GM18867 (cell line): Measurements from ENCODE around the gene TTC13.

Source experiments
- ATAC-seq: cut with Tn5 transposase; IDR thresholded peaks from one replicate; pipeline ENCODE4 v1.9.1; 2021; ENCODE audit warnings: mild to moderate bottlenecking, moderate library complexity; ENCODE audit not compliant: unreplicated experiment

TTC13 gene

DNA sequence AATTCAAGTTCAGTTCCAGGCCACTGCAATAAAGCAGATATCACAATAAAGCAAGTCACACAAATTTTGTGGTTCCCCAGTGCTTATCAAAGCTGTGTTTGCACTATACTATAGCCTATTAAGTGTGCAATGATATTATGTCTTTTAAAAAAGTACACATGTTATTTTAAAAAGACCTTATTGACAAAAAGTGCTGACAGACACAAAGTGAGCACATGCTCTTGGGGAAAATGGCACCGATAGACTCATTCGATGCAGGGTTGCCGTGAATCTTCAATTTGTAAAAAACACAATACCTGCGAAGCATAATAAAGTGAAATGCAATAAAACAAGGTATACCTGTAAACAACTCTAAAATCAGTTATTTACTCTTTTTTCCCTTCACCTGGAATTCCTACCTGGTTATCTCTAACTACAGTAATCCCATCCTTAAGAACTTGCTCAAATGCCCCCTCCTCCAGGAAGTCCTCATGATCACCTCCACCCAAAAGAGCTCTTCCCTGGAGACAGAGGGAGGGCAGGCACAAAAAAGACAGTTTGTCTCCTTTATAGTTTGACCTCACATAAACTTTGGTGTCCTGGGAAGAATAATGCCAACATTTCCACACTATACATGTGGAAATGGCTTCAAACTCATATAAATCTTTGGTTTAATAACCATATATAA lies 100.6 kb downstream of the TTC13 start:
- no peak for ATAC-seq

DNA sequence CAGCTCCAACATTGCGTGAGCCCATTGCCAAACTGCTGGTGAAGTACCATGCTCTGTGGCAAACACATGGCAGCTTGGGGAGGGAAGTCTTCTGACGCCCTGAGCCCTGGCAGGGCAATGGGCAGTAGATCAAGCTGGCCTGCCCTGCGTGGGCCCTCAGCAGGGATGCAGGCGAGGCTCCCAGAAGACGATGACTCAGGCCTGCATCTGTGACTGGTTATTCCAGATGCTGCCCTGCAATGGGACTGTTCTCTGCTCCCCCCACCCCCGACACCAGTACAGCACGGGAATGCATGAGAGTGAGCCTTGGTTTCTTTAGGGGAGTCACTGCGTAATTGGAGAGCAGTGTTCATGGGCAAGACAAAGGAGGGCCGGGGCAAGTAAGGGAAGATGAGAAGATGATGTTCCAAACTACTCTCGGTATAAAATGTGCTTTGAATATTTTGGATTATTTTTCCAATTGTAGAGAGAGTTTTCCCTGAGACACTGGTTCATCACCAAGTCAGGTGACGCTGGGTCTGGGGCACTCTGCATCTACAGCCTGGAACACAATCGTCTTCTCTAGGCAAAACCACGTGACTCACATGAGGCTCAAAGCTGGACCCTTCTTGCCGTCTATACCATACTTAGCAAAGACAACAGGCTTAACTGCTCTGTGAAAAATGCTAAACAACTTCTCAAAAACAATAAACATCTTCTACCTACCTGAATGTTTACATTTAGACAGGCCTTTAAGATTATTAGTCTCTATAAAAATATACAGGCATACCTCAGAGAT lies 101.3 kb downstream of the TTC13 start:
- no peak for ATAC-seq

DNA sequence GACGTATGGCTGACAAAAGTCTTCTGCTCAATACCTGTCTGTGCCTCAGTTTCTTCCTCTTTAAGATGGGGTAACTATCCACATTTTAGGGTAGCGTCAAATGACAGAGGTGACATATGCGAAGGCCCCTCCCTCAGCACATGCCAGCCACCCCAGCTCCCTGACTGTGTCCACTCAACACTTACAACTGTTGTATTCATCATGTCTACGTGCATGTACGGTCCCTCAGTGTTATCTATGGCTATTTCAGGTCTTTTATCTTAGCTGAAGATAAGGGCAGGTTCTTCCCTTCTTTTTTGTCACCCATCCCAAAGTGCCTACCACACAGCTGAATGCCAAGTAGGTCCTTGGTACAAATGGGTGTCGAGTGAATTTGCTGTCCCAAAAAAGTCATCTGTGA lies 102.0 kb downstream of the TTC13 start:
- ATAC-seq, result no peak

DNA sequence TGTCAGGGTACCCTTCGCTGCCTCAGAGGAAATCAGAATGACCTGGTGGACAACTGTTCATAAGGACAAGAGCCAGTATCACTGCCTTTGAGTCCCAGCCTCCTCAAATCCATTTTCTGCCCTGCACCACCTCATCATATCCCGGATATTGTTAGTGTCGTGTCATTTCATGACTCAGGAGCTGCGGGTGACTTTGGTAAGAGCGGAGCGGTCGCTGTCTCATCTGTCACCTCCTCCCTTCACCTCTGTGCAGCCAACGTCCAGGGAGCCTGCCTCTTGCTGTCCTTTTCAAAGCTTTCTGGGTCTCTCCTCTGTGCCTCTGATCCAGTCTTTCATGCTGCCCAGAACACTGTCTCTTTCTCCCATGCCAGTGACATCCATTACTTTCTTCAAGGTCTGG lies 103.3 kb downstream of the TTC13 start:
- no peak for ATAC-seq

DNA sequence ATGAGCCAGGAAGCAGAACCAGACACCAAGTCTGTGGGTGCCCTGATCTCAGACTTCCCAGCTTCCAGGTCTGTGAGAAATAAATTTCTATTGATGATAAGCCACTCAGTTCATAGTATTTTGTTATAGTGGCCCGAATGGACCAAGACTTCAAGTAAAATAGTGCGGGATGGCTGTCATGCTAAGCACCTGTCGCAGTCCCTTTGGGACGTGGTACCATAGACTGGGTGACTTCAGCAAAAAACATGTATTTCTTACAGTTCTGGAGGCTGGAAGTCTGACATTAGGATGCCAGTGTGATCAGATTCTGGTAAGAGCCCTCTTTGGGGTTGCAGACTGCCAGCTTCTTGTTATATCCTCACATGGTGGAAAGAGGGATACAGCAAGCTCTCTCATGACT lies 107.7 kb downstream of the TTC13 start:
- ATAC-seq, result no peak

DNA sequence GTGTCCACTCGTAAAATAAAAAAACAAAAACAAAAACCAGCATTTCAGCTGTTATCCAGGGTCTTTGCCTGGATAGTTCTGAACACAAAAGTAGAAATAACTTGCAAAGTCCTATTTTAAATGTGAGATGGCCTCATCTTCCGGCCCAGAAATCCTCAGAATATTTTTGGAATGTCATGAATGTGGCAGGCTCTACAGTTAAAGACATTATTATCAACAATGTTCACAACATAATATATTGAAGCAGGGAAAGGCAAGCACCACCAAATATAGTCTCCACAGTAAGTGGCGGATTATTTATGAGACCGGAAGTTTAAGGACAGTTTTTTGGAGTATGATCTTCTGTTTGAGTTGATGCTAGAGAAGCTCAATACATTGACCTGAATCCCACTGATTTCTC lies 109.2 kb downstream of the TTC13 start:
- ATAC-seq, result no peak

DNA sequence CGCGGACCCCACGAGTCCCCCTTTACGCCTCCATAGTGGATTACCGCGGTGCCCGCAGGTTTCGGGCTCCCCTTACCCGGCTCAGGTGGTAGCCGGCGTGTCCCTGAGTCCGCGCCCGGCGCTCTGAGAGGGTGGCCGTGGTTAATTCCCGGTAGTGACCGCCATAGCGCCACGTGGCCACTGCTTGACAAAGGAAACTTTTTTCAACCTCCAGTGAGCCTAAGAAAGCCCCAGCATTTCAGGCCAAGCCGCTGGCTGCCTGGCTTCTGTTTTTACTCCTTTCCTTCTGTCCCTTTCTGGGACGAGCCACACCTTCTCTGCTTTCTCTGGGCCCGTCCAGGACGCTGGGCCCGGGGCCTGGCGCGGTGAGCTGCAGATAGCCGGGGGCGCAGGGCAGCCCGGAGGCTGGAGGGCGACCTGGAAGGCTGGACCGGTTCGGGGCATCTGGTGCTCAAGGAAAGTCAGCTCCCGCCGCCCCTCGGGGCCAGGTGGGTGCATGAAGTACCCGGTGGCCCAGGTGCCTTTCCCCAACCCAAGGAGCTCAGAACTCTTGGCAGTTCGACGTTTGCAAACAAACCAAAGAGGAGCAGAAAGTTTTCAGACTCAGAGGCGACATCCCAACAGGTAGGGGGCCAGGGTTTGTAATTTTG lies 109.8 kb downstream of the TTC13 start:
- peak; percentile 52 for ATAC-seq

DNA sequence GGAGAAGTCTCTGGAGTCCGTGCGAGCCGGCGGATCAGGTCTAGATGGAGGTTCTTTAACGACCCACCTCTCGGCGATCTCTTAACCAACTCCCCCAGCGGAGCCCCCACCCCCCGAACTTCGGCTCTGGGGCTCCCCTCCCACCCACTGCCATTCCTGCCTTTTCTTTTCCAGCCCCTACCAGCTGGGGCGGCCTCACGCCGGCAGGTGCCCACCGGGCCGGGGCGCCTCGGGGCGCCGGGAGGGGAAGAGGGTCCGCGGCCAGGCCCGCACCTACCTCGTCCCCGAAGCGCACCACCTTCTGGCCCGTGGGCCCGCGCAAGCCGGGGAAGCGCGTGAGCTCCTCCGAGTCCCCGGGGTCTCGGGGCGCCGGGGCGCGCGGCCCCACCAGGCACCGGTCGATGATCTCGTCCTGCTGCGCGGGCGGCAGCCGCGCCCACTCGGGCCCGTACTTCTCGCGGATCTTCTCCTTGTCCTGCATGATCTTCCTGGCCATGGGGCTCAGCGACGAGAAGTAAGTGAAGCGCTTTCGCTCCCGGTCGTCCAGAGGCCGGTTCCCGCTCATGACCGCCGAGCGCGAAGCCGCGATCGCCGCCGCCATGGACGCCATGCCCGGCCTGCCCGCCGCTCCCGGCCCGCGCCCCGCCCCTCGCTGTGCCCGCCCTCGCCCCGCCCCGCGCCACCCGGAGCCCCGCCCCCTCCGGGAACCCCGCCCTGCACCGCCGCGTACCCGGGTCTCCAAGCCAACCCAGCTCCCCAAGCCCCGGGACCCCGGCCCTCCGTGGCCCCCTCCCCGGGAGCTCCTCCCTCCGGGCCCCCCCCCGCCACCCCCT lies 110.5 kb downstream of the TTC13 start, which contains the start of gene C1orf198:
TSS of gene C1orf198 (minus strand) at position 619 of the 833 bp plus-strand sequence. CDS start at position 610, 9 bp downstream.
- ATAC-seq, result peak; percentile 88

DNA sequence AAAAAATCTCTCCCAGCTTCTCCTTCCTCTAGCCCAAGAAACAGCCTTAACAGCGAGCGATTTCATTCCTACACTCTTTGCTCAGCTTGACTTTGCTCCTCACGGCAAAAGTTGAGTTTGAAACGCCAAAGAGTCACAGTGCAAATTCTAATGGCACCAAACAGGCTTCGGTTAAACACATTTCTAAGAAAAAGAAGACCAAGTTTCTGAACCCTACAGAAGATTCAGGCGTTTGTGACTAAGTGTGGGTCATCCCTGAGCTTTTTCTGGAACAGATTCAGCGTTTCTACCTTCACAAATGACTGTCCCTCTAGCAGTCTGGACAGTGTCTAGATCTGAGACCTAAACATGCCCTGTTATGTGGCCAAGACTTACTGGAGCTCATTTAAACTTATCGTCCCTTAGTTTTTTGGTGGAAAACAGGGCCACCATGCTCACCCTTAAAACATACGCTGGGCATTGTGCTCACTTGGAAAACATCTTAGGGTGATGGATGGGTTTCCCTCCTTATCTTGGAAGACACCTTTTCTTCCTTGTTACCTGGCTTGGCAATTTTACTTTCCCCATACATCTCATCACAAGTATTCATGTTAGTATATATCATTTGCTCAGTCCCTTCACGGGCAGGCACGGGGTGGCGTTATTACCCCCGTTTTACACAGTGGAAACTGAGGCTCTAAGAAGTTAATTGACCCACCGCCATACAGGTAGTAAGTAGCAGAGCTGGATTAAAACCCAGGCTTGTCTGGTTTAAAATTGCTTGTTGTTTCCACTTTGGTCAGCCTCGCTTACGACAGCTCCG lies 111.4 kb downstream of the TTC13 start:
- no peak for ATAC-seq

DNA sequence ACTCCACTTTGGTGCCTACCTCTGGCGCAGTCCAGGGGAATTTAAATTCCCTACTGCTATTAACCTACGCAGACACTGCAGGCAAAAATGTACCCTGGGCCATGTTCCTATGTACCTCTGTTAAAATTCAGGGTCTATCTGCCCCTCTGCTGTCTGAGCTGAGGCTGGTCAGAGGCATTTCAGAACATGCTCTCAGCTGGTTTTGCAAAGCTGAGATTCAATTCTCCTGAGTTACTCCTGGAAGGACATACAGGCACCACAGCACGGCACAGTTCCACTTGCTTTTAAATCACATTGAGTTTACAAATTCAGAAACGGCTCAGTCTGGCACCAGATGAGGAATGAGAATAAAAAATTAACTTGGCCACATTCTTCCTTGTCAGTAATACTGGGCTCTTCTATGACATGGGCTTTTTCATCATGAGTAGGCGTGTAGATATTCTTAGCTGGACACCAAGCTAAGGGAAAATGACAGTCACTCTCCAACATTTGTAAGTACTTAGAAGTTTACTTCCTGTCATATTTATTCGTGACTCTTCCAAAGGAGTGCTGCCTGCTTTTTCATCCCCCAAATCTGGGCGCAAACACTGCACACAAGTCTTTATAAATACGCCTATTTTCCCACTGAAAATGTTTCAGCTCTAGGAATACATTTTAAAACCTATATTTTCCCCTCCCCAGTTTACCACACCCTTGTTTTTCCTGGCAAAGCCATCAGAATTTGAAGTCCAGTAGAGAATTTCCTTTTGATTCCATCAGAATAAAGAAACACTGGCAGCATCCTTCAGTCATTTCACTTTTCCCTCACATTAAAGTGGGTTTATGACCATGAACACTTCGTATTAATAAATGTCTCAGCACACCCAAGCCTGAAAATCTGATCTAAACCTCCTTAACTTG lies 112.2 kb downstream of the TTC13 start:
- no peak for ATAC-seq

DNA sequence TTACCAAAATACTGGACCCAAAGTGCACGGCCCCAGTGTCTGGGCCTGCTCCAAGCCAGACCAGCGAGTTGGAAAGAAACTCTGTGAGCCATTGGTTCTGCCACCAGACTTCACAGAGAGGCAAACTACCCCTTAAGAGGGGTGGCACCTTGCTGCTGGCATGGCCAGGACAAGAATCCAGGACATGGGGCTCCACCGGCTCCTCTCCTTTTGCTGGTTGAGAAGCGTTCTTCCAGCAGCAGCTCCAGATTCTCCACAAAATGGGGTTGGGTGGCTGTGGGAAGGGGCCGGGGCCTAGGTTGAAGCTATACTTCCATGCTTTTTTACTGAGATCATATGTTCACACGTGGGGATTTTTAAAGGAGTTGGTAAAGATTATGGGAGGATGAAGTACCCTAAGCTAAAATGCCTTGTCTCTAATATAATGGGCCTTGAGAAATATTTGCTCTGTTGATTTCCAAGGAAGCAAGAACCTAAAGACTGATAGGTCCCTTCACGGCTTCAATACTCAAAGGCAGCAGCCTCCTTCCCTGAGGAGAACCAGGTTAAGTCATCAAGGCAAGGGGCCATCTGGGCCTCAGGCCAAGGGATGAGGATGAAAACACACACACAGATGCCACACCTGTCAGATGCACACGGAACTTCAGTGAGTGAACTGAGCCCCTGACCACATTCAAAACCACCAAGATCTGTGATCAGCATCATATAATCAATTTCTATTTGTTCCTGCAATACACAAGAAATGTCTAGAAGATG lies 113.4 kb downstream of the TTC13 start:
- no peak for ATAC-seq

DNA sequence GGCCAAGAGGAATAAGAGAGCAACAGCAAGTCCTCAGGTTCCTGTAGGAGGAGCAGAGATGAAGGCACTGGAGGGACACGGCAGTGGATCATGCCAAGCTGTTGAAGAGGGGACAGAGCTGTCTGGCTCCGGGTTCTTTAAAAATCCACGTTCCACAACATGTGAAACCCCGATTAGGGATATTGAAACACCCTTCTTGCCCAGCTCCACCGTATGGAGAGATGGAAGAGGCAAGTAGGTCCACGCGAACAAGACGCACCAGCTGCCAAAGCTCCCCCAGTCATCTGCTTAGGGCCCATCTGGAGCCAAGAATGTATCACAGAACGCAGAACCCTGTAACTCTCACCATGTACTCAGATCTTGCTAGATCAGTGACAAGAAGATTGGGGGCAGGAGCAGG lies 114.2 kb downstream of the TTC13 start:
- ATAC-seq, result no peak

DNA sequence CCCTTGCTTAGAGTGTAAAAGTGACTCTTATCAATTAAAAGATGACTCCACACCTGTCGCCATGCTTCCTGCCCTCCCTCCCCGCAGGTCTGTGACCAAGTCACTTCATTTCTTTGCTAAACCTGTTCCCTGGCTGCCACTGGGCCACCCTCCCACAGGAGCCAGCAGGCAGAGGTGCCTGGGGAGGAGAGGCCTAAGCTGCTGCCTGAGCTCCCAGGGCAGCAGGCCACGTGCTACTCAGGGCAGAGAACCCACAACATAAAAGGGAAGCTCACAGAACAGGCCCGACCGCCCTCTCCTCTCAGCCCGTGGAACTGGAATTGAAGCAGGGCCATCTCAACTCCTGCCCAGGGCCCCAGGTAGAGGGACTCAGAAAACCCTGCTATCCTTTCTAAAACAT lies 115.2 kb downstream of the TTC13 start:
- no peak for ATAC-seq

DNA sequence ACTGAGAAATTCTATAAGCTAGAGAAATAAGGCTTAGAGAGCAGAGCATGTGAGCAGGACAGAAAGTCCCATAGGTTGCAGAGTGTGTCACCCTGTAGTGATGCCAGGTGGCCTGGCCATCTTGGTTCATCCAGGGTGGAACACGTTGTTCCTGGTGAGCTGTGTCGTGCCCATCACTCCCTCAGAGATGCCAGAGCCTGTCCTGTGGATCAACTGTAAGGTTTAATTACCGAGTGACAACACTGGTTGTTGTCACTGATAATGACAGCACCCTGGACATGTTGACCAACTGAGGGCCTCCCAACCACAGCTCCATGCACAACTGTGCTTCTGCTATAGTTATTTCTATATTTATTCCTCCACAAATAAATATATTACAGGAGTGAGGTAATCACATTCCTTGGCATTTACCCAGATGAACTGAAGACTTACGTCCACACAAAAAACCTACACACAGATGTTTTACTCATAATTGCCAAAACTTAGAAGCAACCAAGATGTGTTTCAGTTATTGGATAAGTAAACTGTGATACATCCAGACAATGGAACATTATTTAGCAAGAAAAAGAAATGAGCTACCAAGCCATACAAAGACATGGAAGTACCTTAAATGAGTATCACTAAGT lies 116.6 kb downstream of the TTC13 start:
- ATAC-seq, result no peak

DNA sequence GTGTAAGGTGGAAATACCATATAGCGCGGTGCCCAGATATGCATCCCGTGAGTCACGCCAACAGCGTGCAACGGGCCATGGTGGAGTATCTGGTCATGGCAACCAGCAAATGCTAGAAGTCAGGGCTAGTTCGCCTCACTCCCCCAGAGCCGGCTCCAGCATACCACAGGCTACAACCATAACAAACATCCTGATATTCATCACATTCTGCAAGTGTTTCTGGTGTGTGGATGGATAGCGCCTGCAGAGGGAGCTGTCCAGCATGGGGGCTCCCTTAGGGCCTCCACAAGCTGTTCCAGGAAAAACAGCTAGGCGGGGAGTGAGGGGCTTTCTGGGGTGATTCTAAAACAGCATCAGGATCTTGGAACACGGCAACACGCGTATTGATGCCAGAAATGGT lies 117.2 kb downstream of the TTC13 start:
- no peak for ATAC-seq

DNA sequence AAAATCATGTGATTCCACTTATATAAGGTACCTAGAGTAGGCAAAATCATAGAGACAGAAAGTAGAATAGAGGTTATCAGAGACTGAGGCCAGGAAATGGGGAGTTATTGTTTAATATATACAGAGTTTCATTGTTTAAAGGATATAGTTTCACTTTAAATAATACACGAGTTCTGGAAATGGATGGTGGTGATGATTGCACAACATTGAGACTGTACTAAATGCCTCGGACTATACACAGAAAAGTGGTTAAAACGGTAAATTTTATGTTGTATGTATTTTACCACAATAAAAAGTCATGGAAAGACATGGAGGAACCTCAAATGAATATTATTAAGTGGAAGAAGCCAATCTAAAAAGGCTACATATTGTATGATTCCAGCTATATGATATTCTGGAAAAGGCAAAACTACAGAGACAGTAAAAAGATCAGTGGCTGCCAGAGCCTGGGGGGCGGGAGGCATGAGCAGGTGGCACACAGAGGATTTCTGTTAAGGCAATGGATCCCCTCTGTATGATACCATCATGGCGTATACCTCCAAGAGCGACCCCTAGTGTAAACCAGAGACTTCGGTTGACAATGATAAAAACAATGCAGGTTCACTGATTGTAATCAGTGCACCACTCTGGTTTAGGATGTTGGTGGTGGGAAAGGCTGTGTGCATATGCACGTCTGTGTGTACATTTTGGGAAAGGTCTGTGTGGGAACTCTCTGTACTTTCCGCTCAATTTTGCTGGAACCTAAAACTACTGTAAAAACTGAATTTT lies 117.9 kb downstream of the TTC13 start:
- no peak for ATAC-seq
